B cell (primary cell): ENCODE data around the gene PSMD1. TPM values are rescaled to one million over a fixed set of nuclear protein-coding genes. Genes with fewer than 3 reads are reported as not detected.

ENCODE experiments used
- ATAC-seq: fragments of 200-7000 bp; cut with Tn5 transposase; one replicate; pipeline ENCODE4 v1.10.0; 2021; ENCODE audit warnings: low read depth, mild to moderate bottlenecking, moderate number of reproducible peaks, moderate library complexity
- CTCF ChIA-PET: fragments of 350-600 bp; sonication (Branson Sonifier 250); formaldehyde crosslinking; loops from one replicate; lab custom pipeline; 2021; ENCODE audit warnings: antibody characterized with exemption, inconsistent platforms; lab: Charles Lee
- POLR2A ChIA-PET: fragments of 350-600 bp; sonication (Branson Sonifier 250); formaldehyde crosslinking; loops from one replicate; lab custom pipeline; 2021; ENCODE audit warnings: antibody characterized with exemption; lab: Charles Lee
- DNase-seq: peaks from one replicate; pipeline ENCODE4 v3.0.0; 2013
- H2AFZ ChIP-seq: 2 replicates; pipeline ENCODE4 v1.6.1; 2012; ENCODE audit warnings: mild to moderate bottlenecking, low read depth, low read length; ENCODE audit not compliant: insufficient read depth, poor library complexity, severe bottlenecking
- H3K27ac ChIP-seq, 2 donors: 1 replicate in 1 of 2; 2 replicates in 1 of 2; pipeline ENCODE4 v1.5.1; 2012 to 2013; ENCODE audit warnings: low read length in 2 of 2, mild to moderate bottlenecking in 2 of 2, moderate library complexity in 1 of 2
- H3K27me3 ChIP-seq, 4 experiments: fragments of 200-600 bp in 1 of 4; sonication (generic) in 1 of 4; replicated peaks in 1 of 4; 1 replicate in 2 of 4; 2 replicates in 2 of 4; pipeline versions ENCODE4 v1.6.1 to v1.7.0; 2013 to 2016; ENCODE audit warnings: low read length in 3 of 4, mild to moderate bottlenecking in 2 of 4, mixed read lengths in 1 of 4, moderate library complexity in 1 of 4; ENCODE audit not compliant: insufficient read depth in 4 of 4, control insufficient read depth in 3 of 4; ENCODE audit errors: control extremely low read depth in 1 of 4
- H3K36me3 ChIP-seq, 2 experiments: replicated peaks in 1 of 2; 1 replicate in 1 of 2; 2 replicates in 1 of 2; pipeline versions ENCODE4 v1.6.1 to v1.7.1; 2013; ENCODE audit warnings: low read length in 1 of 2; ENCODE audit not compliant: insufficient read depth in 2 of 2, control insufficient read depth in 1 of 2; ENCODE audit errors: control extremely low read depth in 1 of 2, extremely low read depth in 1 of 2
- H3K4me1 ChIP-seq, 2 donors: fragments of 200-600 bp in 1 of 2; sonication (generic) in 1 of 2; 1 replicate in 1 of 2; 2 replicates in 1 of 2; pipeline versions ENCODE4 v1.5.1 to v1.6.1; 2013 to 2017; ENCODE audit warnings: low read length in 2 of 2; ENCODE audit not compliant: control insufficient read depth in 2 of 2, insufficient read depth in 2 of 2
- H3K4me2 ChIP-seq: replicated peaks from 2 replicates; pipeline ENCODE3; 2012; ENCODE audit warnings: mild to moderate bottlenecking, low read depth, low read length; ENCODE audit not compliant: poor library complexity, severe bottlenecking
- H3K4me3 ChIP-seq, 5 experiments: fragments of 200-600 bp in 1 of 5; sonication (generic) in 1 of 5; 1 replicate in 3 of 5; 2 replicates in 2 of 5; pipeline versions ENCODE4 v1.5.1 to v1.7.0; 2011 to 2016; ENCODE audit warnings: low read length in 4 of 5, mild to moderate bottlenecking in 4 of 5, low read depth in 2 of 5, control low read depth in 1 of 5, moderate library complexity in 1 of 5; ENCODE audit not compliant: insufficient read depth in 1 of 5; ENCODE audit errors: control extremely low read depth in 1 of 5, extremely low read depth in 1 of 5
- H3K79me2 ChIP-seq: fragments of 200-600 bp; sonication (generic); one replicate; pipeline ENCODE4 v1.6.0; 2016; ENCODE audit warnings: low read length; ENCODE audit not compliant: control insufficient read depth, insufficient read depth
- H3K9ac ChIP-seq: fragments of 200-600 bp; sonication (generic); 2 replicates; pipeline ENCODE4 v1.6.1; 2017; ENCODE audit warnings: mild to moderate bottlenecking, low read length, moderate library complexity
- H3K9me3 ChIP-seq, 3 donors: one replicate each; pipeline versions ENCODE4 v1.6.1 to v1.7.1; 2013; ENCODE audit warnings: low read length in 2 of 3; ENCODE audit not compliant: control insufficient read depth in 2 of 3, insufficient read depth in 1 of 3; ENCODE audit errors: control extremely low read depth in 1 of 3
- H4K20me1 ChIP-seq: 2 replicates; pipeline ENCODE4 v1.6.0; 2012; ENCODE audit warnings: mild to moderate bottlenecking, low read length; ENCODE audit not compliant: insufficient read depth, control insufficient read depth, poor library complexity, severe bottlenecking
- H3K27ac Mint-ChIP-seq: one replicate; pipeline ENCODE4 v1.8.0; 2021; ENCODE audit warnings: mixed read lengths
- H3K27me3 Mint-ChIP-seq: one replicate; pipeline ENCODE4 v1.8.0; 2021; ENCODE audit warnings: mixed read lengths
- H3K4me1 Mint-ChIP-seq: one replicate; pipeline ENCODE4 v1.8.0; 2021; ENCODE audit warnings: mixed read lengths
- H3K4me3 Mint-ChIP-seq: one replicate; pipeline ENCODE4 v1.8.0; 2021; ENCODE audit warnings: mixed read lengths
- H3K9me3 Mint-ChIP-seq: one replicate; pipeline ENCODE4 v1.8.0; 2022; ENCODE audit warnings: mixed read lengths; ENCODE audit not compliant: insufficient read depth
- EZH2 ChIP-seq: IDR thresholded peaks from 2 replicates; pipeline ENCODE4 v1.6.1; 2012; ENCODE audit warnings: borderline replicate concordance, low read depth, mild to moderate bottlenecking, moderate library complexity, low read length; ENCODE audit not compliant: insufficient read depth, poor library complexity, severe bottlenecking
- WGBS: methylation state at CpG from one replicate; pipeline ENCODE4 v1.1.5; 2013; ENCODE audit warnings: missing lambda C conversion rate; ENCODE audit not compliant: insufficient coverage; 5-methylcytosine and 5-hydroxymethylcytosine counted together
- intact Hi-C: fragments of 100-400 bp; cut with micrococcal nuclease; formaldehyde crosslinking; loops from one replicate; pipeline ENCODE4 v1.10.0; 2022
- polyA plus RNA-seq: library from polyadenylated mRNA; depleted of rRNA; stranded (reverse); fragments of >200 nt; gene quantifications from 2 replicates; pipeline ENCODE4 v1.2.3, GENCODE V29; 2012
- total RNA-seq, 2 donors: library from RNA; stranded (reverse); fragments of 120-200 nt in 1 of 2; gene quantifications; 1 replicate in 1 of 2; 2 replicates in 1 of 2; pipeline versions ENCODE4 v1.2.3 to v1.2.4, GENCODE V29; 2013 to 2022
- TF ChIP-seq, protein P1 (sequence below): fragments of 200-600 bp; IDR thresholded peaks from one replicate; pipeline ENCODE4 v1.8.0; 2022; ENCODE audit warnings: antibody characterized with exemption, mild to moderate bottlenecking

Gene PSMD1
- total and polyA plus RNA-seq, 2 donors (not counting 1 experiment from before 2014, with no cell fraction given), result 21.5 to 48.2 TPM

DNA sequence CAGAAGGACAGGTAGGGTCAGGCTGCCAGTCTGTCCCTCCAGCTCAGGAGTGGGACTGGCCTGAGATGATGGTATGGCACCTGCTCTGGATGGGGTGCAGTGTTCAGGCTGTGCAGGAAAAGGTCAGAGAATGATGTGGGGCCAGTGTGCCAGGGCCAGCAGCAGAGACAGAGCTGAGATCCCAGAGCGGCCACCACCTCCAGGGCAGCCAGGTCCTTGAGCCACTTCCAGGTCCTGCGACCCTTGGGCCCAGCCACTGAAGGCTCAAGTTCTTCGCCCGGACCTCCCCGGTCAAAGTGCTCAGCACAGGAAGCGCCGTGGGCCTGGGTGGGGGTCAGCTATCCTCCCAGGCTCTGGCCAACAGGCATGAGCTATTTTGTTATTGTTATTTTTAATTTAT, 129.7 kb downstream of the PSMD1 start:
- Histone ChIP-seq H3K27ac (no peak overlapping the region), H3K79me2 (no peaks in the 10 kb centered on the region), H4K20me1 (no peaks in the 10 kb centered on the region), H3K4me1 (peaks cover 5 to 14% of the 10 kb centered on the region in 2 donors), H3K36me3 (no peaks in the 10 kb centered on the region), H2AFZ (no peak overlapping the region), H3K4me2 (no peak overlapping the region), H3K4me3 (no peak overlapping the region), H3K27me3 (peaks cover 0 to 11% (median 2%) of the 10 kb centered on the region in 4 experiments), H3K9me3 (peaks cover 0 to 3% (median 0%) of the 10 kb centered on the region in 3 donors), H3K9ac (no peak overlapping the region)
- intact Hi-C loops, result no loop called here
- ChIA-PET POLR2A (no interaction called here), CTCF (interaction anchor here (0.5 kb wide), 1 partner anchor 125 kb away, joined by 4 read pairs; no protein-coding TSS in a partner anchor)
- Mint-ChIP-seq H3K27me3 (peaks cover 28% of the 10 kb centered on the region), H3K27ac (no peak overlapping the region), H3K4me1 (peaks cover 16% of the 10 kb centered on the region), H3K9me3 (no peaks in the 10 kb centered on the region), H3K4me3 (no peak overlapping the region)
- TF ChIP-seq, protein P1, sequence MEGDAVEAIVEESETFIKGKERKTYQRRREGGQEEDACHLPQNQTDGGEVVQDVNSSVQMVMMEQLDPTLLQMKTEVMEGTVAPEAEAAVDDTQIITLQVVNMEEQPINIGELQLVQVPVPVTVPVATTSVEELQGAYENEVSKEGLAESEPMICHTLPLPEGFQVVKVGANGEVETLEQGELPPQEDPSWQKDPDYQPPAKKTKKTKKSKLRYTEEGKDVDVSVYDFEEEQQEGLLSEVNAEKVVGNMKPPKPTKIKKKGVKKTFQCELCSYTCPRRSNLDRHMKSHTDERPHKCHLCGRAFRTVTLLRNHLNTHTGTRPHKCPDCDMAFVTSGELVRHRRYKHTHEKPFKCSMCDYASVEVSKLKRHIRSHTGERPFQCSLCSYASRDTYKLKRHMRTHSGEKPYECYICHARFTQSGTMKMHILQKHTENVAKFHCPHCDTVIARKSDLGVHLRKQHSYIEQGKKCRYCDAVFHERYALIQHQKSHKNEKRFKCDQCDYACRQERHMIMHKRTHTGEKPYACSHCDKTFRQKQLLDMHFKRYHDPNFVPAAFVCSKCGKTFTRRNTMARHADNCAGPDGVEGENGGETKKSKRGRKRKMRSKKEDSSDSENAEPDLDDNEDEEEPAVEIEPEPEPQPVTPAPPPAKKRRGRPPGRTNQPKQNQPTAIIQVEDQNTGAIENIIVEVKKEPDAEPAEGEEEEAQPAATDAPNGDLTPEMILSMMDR, result no peak
- TF ChIP-seq EZH2, result no peak
- ATAC-seq (no peak), DNase-seq (no peak)
- WGBS, result 42% methylated on average over 2 of the region's 7 CpGs

DNA sequence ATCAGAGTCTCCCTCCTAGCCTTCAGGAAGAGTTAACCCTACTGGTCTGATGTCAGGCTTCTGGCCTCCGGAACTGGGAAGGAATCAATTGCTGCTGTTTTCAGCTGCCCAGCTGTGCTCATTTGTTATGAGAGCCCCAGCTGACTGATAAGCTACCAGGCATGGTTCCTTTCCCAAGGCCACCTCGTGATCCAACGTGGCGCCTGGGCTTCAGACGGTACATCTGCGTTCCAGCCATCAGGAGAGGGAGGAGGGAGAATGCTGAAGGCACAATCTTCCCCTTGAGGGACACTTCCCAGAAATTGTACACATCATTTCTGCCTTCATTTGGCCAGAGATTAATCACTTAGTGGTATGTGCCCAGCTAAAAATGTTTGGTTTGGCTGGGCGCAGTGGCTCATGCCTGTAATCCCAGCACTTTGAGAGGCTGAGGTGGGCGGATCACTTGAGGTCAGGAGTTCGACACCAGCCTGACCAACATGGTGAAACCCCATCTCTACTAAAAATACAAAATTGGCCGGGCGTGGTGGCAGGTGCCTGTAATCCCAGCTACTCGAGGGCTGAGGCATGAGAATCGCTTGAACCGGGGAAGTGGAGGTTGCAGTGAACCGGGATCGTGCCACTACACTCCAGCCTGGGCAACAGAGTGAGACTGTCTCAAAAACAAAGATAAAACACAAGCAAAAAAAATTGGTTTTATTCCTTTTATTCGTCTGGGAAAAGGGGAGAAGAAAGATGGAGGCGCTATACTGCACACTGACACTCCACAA, 131.3 kb downstream of the PSMD1 start:
- Histone ChIP-seq H3K36me3 (no peaks in the 10 kb centered on the region), H3K9me3 (peaks cover 0 to 3% (median 0%) of the 10 kb centered on the region in 3 donors), H3K4me1 (peaks cover 0 to 3% of the 10 kb centered on the region in 2 donors), H3K27ac (no peak overlapping the region), H4K20me1 (no peaks in the 10 kb centered on the region), H3K4me3 (no peak overlapping the region), H3K79me2 (no peaks in the 10 kb centered on the region), H3K9ac (no peak overlapping the region), H3K4me2 (no peak overlapping the region), H3K27me3 (peaks cover 0 to 16% (median 3%) of the 10 kb centered on the region in 4 experiments), H2AFZ (no peak overlapping the region)
- CTCF ChIA-PET, result no interaction called here
- ATAC-seq, result no peak
- peaks cover 2% of the 10 kb centered on the region for H3K4me1 Mint-ChIP-seq
- intact Hi-C loops, result no loop called here
- WGBS, result 79% methylated on average over 9 of the region's 18 CpGs
- no peak overlapping the region for H3K4me3 Mint-ChIP-seq
- no peak for DNase-seq
- H3K27me3 Mint-ChIP-seq, result peaks cover 37% of the 10 kb centered on the region
- no peak overlapping the region for H3K27ac Mint-ChIP-seq
- POLR2A ChIA-PET, result interaction anchor here (0.6 kb wide), 1 partner anchor 209 kb away, joined by 3 read pairs; no protein-coding TSS in a partner anchor
- TF ChIP-seq, protein P1, result no peak
- no peak for TF ChIP-seq EZH2
- no peaks in the 10 kb centered on the region for H3K9me3 Mint-ChIP-seq
